Neural cell (in vitro differentiated cells): ENCODE data around the gene CDK6.

Experiments used
- CTCF ChIP-seq: fragments of 450-650 bp; IDR thresholded peaks from 2 replicates; pipeline ENCODE4 v1.5.1; 2014; ENCODE audit warnings: antibody characterized with exemption, mild to moderate bottlenecking, moderate library complexity; ENCODE audit not compliant: poor library complexity, severe bottlenecking
- EP300 ChIP-seq: fragments of 450-650 bp; conservative IDR thresholded peaks from 2 replicates; pipeline ENCODE4 v1.6.1; 2014; ENCODE audit warnings: antibody characterized with exemption, mild to moderate bottlenecking, moderate library complexity; ENCODE audit not compliant: poor library complexity, severe bottlenecking
- EZH2 ChIP-seq: fragments of 200-600, 300-800 bp; shearing (Covaris generic), sonication (generic); IDR thresholded peaks from 2 replicates; pipeline ENCODE4 v1.6.1; 2014; ENCODE audit warnings: antibody characterized with exemption, low read length, borderline replicate concordance, mild to moderate bottlenecking; ENCODE audit not compliant: insufficient read depth, poor library complexity, severe bottlenecking
- MXI1 ChIP-seq: fragments of 450-650 bp; conservative IDR thresholded peaks from 2 replicates; pipeline ENCODE4 v1.6.1; 2014; ENCODE audit warnings: antibody characterized with exemption, mild to moderate bottlenecking; ENCODE audit not compliant: poor library complexity, severe bottlenecking
- POLR2AphosphoS5 ChIP-seq: IDR thresholded peaks from 2 replicates; pipeline ENCODE4 v1.6.1; 2012
- TAF1 ChIP-seq: IDR thresholded peaks from 2 replicates; pipeline ENCODE4 v1.6.1; 2012; ENCODE audit warnings: low read depth
- TF ChIP-seq, protein P1 (sequence below): IDR thresholded peaks from 2 replicates; pipeline ENCODE4 v1.6.1; 2012; ENCODE audit warnings: borderline replicate concordance

DNA sequence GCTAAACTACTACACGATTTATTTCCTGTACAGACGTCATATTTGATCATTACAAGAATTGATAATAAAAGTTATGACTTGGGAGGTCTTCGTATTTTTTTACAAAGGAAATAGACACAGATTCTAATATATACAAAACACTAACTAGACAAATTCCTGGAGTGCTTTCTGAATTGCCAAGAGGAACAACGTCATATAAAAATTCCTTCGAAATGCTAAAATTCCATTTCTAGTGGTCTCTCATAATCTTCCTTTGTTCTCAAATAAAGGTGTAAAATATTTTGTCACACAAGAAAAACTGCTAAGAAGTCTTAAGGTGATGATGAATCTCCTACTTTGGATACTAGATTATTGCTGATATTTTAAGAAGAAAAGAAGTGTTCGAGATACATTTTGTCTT lies 85.4 kb downstream of the CDK6 start:
- TF ChIP-seq POLR2AphosphoS5 = no peak
- TF ChIP-seq CTCF = no peak
- TF ChIP-seq EP300 = no peak
- TF ChIP-seq, protein P1, sequence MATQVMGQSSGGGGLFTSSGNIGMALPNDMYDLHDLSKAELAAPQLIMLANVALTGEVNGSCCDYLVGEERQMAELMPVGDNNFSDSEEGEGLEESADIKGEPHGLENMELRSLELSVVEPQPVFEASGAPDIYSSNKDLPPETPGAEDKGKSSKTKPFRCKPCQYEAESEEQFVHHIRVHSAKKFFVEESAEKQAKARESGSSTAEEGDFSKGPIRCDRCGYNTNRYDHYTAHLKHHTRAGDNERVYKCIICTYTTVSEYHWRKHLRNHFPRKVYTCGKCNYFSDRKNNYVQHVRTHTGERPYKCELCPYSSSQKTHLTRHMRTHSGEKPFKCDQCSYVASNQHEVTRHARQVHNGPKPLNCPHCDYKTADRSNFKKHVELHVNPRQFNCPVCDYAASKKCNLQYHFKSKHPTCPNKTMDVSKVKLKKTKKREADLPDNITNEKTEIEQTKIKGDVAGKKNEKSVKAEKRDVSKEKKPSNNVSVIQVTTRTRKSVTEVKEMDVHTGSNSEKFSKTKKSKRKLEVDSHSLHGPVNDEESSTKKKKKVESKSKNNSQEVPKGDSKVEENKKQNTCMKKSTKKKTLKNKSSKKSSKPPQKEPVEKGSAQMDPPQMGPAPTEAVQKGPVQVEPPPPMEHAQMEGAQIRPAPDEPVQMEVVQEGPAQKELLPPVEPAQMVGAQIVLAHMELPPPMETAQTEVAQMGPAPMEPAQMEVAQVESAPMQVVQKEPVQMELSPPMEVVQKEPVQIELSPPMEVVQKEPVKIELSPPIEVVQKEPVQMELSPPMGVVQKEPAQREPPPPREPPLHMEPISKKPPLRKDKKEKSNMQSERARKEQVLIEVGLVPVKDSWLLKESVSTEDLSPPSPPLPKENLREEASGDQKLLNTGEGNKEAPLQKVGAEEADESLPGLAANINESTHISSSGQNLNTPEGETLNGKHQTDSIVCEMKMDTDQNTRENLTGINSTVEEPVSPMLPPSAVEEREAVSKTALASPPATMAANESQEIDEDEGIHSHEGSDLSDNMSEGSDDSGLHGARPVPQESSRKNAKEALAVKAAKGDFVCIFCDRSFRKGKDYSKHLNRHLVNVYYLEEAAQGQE = no peak
- no peak for TF ChIP-seq TAF1
- TF ChIP-seq EZH2 = no peak
- TF ChIP-seq MXI1 = no peak
